ENCODE data around the gene FBXW9.

FBXW9 gene

DNA sequence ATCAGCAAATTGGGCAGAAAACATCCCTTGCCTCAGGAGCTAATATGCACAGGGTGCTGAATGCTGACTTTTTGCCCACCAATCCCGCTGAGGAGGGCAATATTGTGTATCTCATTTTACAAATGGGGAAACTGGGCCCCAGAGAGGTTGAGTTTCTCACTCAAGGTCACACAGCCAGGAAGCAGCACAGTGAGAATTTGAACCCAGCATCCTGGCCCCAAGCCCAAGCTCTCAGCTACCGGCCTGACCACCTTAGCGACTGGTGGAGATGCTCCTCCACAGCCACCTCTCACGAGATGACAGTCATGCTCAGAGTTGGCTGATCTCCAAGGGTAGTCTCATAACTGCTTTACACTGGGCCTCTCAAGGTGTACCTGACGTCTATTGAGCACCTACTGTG, 3.5 kb downstream of the FBXW9 start:
- Histone ChIP-seq H3K9ac (ENCODE audit: low read depth, low read length) (no peak overlapping the region), H3K79me2 (ENCODE audit: insufficient read depth, low read length) (peaks cover 9% of the 10 kb centered on the region; the same call in 1 of the 2 replicates), H4K20me1 (ENCODE audit: insufficient read depth, low read length) (no peaks in the 10 kb centered on the region; the same call in 1 of the 2 replicates), H2AFZ (ENCODE audit: low read depth, low read length) (no peak overlapping the region), H3K27me3 (ENCODE audit: insufficient read depth, low read length, poor library complexity) (no peaks in the 10 kb centered on the region), H3K4me1 (ENCODE audit: insufficient read depth, low read length) (peaks cover 32% of the 10 kb centered on the region), H3K4me2 (ENCODE audit: insufficient read depth, low read length) (no peak overlapping the region), H3K27ac (ENCODE audit: low read length) (no peak overlapping the region), H3K36me3 (ENCODE audit: insufficient read depth, low read length) (peaks cover 21% of the 10 kb centered on the region), H3K9me3 (ENCODE audit: insufficient read depth, low read length, severe bottlenecking) (no peaks in the 10 kb centered on the region), H3K4me3 (ENCODE audit: low read depth in 1 of 2, low read length in 2 of 2) (no peak overlapping the region)
- no peak for DNase-seq
- no peak for ATAC-seq (ENCODE audit: insufficient read depth, low read depth)
- TF ChIP-seq, protein P1, sequence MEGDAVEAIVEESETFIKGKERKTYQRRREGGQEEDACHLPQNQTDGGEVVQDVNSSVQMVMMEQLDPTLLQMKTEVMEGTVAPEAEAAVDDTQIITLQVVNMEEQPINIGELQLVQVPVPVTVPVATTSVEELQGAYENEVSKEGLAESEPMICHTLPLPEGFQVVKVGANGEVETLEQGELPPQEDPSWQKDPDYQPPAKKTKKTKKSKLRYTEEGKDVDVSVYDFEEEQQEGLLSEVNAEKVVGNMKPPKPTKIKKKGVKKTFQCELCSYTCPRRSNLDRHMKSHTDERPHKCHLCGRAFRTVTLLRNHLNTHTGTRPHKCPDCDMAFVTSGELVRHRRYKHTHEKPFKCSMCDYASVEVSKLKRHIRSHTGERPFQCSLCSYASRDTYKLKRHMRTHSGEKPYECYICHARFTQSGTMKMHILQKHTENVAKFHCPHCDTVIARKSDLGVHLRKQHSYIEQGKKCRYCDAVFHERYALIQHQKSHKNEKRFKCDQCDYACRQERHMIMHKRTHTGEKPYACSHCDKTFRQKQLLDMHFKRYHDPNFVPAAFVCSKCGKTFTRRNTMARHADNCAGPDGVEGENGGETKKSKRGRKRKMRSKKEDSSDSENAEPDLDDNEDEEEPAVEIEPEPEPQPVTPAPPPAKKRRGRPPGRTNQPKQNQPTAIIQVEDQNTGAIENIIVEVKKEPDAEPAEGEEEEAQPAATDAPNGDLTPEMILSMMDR (IDR thresholded peaks at IDR 0.05; ENCODE audit: borderline replicate concordance, extremely low read depth, low read length, poor library complexity, severe bottlenecking): no peak
- no peak for TF ChIP-seq EZH2 (IDR thresholded peaks at IDR 0.05; ENCODE audit: borderline replicate concordance, low read depth, low read length, severe bottlenecking)

DNA sequence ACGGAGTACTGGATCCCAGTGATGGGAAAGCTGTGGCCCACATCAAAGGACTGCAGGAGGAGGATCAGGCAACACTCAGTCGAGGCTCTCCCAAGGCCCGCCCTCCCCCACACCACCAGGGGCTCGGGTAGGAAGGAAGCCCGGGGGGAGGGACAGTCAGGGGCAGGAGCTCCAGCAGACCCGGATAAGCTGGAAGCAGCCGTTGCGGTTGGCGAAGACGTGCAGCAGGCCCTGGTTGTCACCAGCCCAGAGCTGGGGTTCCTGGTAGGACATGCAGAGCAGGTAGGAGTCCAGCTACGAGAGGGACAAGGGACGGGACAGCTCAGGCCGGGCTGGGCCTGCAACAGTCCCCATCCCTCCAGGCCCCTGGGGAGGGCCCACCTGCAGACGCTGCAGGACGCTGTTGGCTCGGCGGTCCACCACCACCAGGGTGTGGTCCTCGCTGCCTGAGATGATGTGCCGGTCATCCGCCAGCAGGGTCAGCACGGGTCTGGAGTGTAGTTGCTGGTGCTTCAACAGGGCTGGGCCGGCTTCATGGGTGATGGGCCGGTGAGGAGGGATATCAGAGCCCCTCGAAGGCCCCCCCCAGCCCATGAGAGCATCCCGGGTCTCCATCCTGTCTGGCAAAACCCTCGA, 6.7 kb downstream of the FBXW9 start:
- no peak for TF ChIP-seq EZH2 (IDR thresholded peaks at IDR 0.05; ENCODE audit: borderline replicate concordance, low read depth, low read length, severe bottlenecking)
- TF ChIP-seq, protein P1 (IDR thresholded peaks at IDR 0.05; ENCODE audit: borderline replicate concordance, extremely low read depth, low read length, poor library complexity, severe bottlenecking): no peak
- peaks cover 21% of the 10 kb centered on the region for H3K36me3 ChIP-seq (ENCODE audit: insufficient read depth, low read length)
- H3K4me1 ChIP-seq (ENCODE audit: insufficient read depth, low read length): peaks cover 3% of the 10 kb centered on the region; the same call in 1 of the 2 replicates
- no peak overlapping the region for H2AFZ ChIP-seq (ENCODE audit: low read depth, low read length)
- H3K4me2 ChIP-seq (ENCODE audit: insufficient read depth, low read length): no peak overlapping the region
- DNase-seq (no peak), ATAC-seq (ENCODE audit: insufficient read depth, low read depth) (no peak)
- no peak overlapping the region for H3K27ac ChIP-seq (ENCODE audit: low read length)
- H3K9me3 ChIP-seq (ENCODE audit: insufficient read depth, low read length, severe bottlenecking): no peaks in the 10 kb centered on the region
- no peak overlapping the region for H3K4me3 ChIP-seq (ENCODE audit: low read depth in 1 of 2, low read length in 2 of 2)
- H3K79me2 ChIP-seq (ENCODE audit: insufficient read depth, low read length): no peaks in the 10 kb centered on the region
- H4K20me1 ChIP-seq (ENCODE audit: insufficient read depth, low read length): no peaks in the 10 kb centered on the region; the same call in 1 of the 2 replicates
- H3K27me3 ChIP-seq (ENCODE audit: insufficient read depth, low read length, poor library complexity): no peaks in the 10 kb centered on the region
- H3K9ac ChIP-seq (ENCODE audit: low read depth, low read length): no peak overlapping the region

DNA sequence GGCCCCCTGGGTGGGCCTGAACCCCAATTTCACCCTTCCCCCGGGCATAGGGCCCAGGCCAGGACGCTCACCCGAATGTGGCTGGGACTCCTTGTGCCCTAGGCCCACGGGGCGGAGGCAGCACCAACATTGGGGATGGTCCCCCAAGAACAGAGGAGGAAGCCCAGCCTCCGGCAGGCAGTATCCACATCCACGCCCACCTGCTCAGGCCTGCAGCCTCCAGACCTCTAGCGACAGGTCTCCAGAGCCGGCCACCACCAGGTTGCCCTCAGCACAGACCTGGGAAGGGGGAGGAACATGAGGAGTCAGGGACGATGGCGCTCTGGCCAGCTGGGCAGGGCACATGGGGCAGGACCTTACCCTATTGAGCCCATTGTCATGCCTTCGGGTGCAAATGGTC, 7.4 kb downstream of the FBXW9 start:
- Histone ChIP-seq H3K79me2 (ENCODE audit: insufficient read depth, low read length) (no peaks in the 10 kb centered on the region), H3K9ac (ENCODE audit: low read depth, low read length) (no peak overlapping the region), H3K27me3 (ENCODE audit: insufficient read depth, low read length, poor library complexity) (no peaks in the 10 kb centered on the region), H3K4me2 (ENCODE audit: insufficient read depth, low read length) (no peak overlapping the region), H3K4me1 (ENCODE audit: insufficient read depth, low read length) (no peaks in the 10 kb centered on the region), H3K4me3 (ENCODE audit: low read depth in 1 of 2, low read length in 2 of 2) (no peak overlapping the region), H3K27ac (ENCODE audit: low read length) (no peak overlapping the region), H4K20me1 (ENCODE audit: insufficient read depth, low read length) (no peaks in the 10 kb centered on the region; the same call in 1 of the 2 replicates), H3K36me3 (ENCODE audit: insufficient read depth, low read length) (peaks cover 21% of the 10 kb centered on the region), H3K9me3 (ENCODE audit: insufficient read depth, low read length, severe bottlenecking) (no peaks in the 10 kb centered on the region), H2AFZ (ENCODE audit: low read depth, low read length) (no peak overlapping the region)
- TF ChIP-seq, protein P1 (IDR thresholded peaks at IDR 0.05; ENCODE audit: borderline replicate concordance, extremely low read depth, low read length, poor library complexity, severe bottlenecking): no peak
- no peak for TF ChIP-seq EZH2 (IDR thresholded peaks at IDR 0.05; ENCODE audit: borderline replicate concordance, low read depth, low read length, severe bottlenecking)
- ATAC-seq (ENCODE audit: insufficient read depth, low read depth): no peak
- DNase-seq: no peak
